Inflammatory macrophage treated with lipopolysaccharide for 4 hours (primary cell): ENCODE measurements around the gene CNTN5.
"Not testable (repeated sequence)": the region's sequence is repeated elsewhere in the genome, so short reads cannot be mapped to it uniquely, and the experiment has no call there.

Experiments
- DNase-seq: peaks from one replicate; pipeline ENCODE4 v3.0.0-alpha.2; 2020

Gene CNTN5

DNA sequence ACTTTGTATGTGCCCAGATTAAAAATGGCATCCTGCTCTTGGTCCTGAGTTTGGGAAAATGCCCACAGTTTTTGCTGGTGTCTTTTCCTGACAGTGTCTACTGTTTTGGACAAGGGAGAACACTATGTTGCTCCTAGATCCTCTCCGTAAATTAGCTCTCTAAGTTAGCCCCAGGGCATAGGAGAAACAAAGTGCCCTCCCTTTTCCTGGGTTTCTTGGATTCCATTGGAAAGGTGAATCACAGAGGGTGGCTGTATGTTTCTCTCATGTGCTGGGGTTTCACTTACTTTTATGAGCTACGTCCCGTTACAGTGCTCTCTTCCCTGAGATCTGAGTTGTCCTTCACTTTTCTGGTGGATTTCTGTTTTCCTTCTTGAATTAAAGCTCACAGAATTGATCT is 782.8 kb downstream of the CNTN5 start:
- no peak for DNase-seq

DNA sequence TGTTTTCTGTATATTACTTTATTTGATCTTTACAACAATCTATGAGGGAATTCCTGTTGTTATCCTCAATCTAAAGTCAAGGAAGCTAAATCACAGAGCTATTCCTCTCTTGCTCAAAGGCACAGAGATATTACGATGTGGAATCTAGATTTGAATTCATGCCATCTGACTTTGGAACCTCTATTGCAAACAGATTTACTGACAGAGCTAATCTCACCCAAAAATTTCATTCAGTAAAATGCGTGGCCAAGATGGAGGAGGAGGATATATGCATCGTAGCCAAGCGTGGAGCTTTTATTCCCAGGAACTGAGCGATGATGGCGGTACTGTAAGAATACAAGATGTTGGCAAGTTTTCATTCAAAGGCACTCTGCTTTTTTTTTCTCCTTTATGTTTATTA is 791.8 kb downstream of the CNTN5 start:
- no peak for DNase-seq

DNA sequence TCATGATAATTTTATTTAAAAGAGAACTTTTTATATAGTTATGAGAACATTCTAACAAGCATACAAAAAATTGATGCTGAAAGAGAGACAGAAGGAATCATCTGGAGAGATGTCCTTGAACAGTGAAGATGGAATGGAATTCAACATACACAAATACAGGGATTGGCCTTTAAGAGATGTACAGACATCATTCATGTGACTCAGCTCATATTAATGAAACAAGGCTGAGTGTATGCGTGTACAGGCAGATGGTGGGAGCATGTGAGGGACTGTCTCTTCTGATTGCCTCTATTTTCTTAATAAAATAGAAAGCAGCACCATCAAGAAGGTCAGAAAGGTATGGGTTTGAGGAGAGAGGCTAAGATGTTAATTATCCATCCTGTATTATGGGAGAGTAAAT is 793.3 kb downstream of the CNTN5 start:
- DNase-seq: no peak

DNA sequence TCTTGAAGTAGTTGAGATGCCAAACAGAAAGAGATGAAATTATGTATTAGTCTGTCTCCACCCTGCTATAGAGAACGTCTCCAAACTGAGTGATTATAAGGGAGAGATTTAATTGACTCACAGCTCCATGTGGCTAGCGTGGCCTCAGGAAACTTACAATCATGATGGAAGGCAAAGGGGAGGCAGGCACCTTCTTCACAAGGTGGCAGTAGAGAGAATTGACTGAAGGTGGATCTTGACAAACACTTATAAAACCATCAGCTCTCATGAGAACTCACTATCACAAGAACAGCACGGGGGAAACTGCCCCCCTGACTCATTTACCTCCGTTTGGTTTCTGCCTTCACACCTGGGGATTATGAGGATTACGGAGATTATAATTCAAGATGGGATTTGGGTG is 794.0 kb downstream of the CNTN5 start:
- no peak for DNase-seq

DNA sequence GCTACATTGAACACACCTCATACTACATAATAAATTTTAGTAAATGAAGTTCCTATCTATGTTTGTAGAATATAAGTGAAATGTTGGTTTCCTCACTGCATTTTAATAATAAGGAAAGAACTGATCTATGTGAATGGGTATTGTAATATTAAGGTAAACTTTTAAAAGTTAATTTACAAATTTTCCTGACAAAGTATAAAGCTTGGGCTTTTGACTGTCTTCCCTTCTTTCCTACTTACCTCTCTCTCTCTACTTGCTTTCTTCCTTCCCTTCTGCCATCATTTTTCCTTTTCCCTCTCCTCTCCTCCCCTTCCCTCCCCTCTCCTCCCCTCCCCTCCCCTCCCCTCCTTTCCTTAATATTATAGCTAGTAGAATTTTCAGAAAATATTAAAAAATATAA is 798.2 kb downstream of the CNTN5 start:
- no peak for DNase-seq

DNA sequence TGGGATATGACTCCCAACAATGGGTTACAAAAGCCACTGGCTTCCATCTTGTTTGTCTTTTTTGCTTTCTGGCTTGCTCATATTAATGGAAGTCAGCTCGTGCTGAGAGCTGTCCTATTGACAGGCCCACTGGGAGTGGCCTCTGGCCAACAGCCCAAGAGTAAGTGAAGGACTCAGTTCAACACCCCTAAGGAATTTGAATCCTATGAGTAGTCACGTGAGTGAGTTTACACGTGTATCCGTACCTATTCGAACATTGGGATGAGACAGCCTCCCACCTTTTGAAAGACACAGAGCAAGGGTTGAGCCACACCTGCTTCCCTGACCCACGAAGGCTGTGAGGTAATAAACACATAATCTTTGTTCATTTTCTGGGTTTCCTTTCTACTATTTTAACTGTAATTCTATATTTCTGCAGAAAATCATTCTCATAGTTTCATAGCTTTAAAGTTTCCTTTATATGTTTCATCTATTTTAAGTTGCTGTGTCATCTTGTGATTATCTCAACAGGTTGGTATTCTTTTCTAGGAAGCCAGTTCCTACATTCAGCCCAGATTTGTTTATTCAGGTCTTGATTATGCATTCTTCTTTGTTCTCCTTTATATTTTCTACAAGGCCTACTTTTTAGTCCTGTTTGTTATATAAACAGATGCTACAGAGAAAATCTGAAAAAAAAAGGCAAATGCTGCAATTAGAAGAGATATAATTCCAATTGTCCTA is 802.3 kb downstream of the CNTN5 start:
- no peak for DNase-seq

DNA sequence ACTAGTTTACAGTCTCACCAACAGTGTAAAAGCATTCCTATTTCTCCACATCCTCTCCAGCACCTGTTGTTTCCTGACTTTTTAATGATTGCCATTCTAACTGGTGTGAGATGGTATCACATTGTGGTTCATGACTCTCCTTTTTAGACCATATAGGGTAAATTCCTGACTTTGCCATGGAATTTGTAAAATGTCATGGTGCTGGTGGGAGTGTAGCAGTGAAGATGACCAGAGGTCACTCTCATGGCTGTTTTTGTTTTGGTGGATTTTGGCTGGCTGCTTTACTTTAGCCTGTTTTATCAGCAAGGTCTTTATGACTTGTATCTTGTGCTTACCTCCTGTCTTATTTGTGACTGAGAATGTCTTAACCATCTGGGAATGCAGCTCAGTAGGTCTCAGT is 816.0 kb downstream of the CNTN5 start:
- not testable (repeated sequence) for DNase-seq

DNA sequence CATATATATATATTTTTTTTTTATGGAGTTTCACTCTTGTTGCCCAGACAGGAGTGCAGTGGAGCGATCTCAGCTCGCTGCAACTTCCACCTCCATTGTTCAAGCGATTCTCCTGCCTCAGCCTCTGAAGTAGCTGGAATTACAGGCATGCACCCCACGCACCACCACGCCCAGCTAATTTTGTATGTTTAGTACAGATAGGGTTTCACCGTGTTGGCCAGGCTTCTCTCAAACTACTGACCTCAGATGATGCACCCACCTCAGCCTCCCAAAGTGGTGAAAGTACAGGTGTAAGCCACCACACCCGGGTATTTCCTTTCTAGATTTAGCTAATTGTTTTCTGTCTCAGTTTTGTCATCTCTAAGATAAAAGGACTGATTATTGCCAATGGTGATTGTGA is 821.1 kb downstream of the CNTN5 start:
- no peak for DNase-seq

DNA sequence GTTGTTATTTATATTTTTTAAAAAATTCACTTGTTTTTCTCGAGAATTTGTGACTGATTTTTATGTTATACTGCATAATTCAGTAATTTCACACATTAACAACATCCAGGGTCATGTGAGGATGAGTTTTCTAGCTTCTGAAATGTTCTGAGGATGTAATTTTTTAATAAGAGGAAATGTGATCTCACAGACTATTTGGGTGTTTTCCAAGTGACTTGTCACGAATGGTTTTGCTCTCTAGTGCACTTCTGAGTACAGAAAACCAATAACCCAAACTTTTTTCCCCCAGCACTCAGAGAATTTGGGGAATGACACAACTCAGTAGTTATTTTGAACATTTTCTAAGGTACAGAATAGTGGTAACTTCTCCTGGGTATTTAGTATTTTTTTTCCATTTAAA is 845.2 kb downstream of the CNTN5 start:
- no peak for DNase-seq

DNA sequence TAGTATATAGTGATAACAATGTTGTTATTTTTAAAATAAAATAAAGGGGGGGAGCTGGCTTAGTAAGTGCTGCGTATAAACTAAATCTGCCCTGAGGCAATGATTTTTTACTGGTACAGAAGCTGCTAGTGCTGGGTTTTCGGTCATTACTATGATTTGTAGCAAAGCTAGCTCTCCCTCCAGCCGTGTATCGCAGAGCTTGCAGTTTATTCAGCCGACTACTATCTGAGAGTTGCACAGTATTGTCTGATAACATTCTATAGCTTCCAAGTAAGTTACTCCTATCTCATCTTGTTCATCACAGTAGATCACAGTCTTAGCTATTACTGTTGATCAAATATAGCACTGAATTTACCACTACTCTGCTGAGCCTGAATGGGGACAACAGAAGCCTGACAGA is 860.9 kb downstream of the CNTN5 start:
- DNase-seq: no peak

DNA sequence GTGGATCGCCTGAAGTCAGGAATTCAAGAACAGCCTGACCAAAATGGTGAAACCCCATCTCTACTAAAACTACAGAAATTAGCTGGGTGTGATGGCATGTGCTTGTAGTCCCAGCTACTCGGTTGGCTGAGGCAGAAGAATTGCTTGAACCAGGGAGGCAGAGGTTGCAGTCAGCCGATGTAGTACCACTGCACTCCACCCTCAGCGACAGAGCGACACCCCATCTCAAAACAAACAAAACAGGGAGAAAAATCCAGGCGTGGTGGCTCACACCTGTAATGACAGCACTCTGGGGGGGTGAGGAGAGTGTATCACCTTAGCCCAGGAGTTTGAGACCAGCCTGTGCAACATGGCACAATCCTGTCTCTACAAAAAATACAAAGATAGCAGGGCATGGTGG is 864.0 kb downstream of the CNTN5 start:
- DNase-seq: no peak

DNA sequence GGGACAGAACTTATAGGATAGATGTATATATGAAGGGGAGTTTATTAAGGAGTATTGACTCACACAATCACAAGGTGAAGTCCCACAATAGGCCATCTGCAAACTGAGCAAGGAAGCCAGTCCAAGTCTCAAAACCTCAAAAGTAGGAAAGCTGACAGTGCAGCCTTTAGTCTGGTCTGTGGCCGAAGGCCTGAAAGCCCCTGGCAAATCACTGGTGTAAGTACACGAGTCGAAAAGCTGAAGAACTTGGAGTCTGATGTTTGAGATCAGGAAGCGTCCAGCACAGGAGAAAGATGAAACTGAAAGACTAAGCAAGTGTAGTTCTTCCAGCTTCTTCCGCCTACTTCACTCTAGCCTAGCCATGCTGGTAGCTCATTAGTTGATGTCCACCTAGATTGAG is 866.7 kb downstream of the CNTN5 start:
- DNase-seq: no peak

DNA sequence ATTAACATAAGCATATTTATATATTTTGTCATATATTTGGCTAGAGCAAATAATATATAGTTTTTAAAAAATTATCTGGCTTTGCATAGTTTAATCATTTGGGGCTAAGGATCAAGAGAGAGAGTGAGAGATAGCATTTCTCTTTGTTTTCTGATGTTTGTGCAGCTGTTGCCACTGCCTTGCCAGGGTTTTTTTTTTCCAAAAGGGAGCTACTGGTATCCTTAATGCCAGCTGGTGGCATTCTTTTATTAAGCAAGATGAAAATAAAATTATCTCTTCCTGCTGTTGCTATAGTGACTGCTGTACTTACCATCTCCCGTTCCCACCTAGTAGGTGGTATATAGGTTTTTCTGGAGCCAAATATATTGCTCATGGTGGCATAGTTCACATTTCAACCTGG is 873.1 kb downstream of the CNTN5 start:
- DNase-seq: no peak

DNA sequence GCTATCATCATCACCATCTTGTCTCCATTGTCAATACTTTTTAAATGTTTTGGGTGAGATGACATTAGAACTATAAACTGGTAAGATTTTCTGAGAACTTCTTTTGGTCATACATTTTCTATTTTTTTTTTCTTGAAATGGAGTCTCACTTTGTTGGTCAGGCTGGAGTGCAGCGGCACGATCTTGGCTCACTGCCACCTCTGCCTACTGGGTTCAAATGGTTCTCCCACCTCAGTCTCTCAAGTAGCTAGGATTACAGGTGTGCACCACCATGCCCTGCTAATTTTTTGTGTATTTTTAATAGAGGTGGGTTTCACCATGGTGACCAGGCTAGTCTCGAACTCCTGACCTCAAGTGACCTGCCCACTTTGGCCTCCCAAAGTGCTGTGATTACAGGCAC is 880.4 kb downstream of the CNTN5 start:
- no peak for DNase-seq

DNA sequence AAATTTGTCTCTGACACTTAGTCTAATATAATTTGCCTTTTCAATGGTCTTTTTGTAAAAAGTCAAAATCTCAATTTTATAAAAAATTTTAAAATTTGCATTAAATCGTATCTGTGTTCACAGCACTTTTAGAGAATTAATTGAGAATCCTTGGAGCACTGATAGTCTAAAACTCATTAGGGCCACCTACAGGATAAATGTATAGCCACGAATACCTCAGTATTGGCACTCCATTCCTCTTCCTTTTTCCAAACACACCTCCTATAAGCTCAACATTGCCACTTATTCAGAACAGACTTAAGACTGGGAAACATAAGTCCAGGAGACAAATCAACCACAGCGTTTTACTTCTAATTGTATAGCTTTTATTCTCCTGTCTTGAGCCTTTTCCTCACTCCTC is 890.4 kb downstream of the CNTN5 start:
- no peak for DNase-seq

DNA sequence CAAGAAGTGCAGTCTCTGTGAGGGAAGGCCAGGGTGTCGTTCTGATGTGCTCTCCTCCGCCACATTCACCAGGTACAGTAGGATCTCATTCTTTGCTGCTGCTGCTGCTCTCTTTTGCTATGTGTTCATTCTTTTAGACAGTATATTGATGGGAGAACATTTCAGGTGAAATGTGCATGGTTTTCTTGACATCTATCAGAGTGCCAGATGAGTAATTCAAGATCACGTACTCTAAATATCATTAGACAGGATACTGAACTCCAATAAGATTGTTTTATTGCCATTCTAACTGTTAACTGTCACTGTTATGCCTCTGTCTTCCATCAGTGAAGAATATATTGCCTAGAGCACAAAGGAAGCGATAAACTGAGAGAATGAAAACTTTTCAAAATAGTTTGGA is 895.3 kb downstream of the CNTN5 start:
- DNase-seq: no peak

DNA sequence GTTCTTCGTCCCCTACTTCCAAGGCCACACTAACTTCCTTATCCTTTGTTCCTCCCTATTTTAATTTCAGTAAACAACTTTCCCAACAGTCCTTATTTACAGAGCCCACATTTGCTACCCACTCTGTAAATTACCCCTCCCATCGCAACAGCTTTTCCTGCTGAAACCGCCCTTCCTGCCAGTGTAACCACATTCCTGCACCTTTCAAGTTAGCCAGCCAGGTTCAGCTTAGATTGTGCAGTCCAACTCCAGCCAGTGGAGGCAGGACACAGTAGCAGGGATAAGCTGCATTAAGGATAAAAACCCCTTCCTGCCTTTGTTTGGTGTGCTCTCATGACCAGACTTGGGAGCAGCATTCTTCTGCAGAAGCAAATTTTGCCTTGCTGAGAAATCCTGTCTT is 898.0 kb downstream of the CNTN5 start:
- DNase-seq: no peak

DNA sequence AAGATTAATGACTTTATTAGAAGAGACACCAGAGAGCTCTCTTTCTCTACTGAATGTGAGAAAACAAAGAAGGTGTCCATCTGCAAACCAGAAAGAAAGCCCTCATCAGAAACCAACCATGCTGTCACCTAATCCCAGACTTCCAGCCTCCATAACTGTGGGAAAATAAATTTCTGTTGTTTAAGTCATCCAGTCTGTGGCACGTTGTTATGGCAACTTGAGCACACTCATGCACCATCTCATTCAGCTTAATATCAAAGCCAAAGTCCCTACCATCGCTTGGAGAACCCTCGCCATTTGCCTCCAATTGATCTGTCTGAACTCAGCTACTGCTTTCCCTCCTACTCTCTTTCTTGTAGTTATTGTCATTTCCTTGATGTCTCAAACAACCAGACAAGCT is 900.2 kb downstream of the CNTN5 start:
- DNase-seq: no peak

DNA sequence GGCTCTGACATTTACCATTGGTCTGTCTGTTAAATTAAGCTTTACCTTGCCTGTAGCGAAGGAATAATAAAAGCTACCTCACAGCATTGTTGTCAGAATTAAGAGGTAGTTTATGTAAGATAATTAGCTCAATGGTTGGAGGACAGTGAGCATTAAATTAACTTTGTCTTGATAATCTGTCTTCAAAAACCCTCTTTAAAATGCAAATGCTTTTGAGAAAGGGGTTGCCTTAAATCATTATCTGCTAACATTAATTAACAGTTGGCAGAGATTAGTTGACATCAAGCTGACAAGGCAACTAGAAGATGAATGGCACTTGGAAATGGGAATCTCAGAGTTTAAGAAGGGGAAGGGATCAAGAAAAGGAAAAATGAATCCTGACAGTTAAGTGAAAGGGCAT is 905.2 kb downstream of the CNTN5 start:
- no peak for DNase-seq

DNA sequence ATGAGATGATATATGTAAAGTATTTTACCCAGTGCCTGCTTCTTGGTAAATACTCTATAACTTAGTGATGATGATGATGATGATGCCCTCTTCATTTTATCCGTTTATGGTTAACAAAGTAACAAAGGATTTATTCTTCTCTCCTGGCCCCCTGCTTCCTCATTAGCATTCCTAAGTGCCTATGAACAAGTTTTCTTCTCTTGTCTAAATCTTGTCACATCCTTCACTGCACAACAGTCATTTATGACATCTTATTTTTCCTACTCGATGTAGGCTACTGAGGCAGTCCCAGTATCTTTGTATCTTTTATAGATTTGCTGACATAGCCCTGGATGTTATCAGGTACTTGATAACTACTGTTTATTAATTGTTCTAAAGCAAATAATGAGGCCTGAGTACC is 911.9 kb downstream of the CNTN5 start:
- DNase-seq: no peak

DNA sequence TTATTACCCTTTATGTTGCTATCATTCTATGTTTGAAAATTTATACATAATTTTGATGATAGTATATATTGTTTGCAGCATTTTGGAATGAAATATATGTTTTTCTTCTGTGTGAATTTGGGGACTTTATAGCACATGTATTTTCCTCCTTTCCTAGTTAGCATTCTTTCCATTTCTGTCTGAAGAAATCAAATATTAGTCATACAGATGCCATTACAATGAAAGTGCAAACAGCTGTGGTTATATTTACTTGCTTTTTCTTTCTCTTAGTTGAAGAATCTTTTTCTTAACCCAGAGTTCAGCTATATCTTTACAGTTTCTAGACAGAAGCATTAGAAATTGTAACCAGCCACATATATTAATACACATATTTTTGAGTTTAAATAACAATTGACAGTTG is 913.3 kb downstream of the CNTN5 start:
- DNase-seq: no peak

DNA sequence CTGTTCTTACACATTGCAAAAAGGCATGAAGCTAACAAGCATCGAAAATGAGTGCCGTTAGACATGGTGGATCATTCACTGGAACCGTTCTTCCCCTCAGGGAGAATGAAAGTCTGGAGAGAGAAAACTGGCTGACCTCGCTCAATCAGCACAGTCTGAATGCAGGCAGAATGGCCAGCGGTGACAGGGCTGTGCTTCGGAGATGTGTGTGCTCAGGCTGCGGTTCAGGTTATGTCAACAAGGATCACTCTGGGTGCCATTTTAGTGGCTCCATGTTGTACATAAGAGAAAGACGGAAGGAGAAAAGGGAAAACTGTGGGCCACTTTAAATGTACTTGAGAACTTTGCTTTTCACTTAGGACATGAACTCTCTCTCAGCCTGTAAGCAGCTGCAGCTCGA is 916.6 kb downstream of the CNTN5 start:
- DNase-seq: no peak

DNA sequence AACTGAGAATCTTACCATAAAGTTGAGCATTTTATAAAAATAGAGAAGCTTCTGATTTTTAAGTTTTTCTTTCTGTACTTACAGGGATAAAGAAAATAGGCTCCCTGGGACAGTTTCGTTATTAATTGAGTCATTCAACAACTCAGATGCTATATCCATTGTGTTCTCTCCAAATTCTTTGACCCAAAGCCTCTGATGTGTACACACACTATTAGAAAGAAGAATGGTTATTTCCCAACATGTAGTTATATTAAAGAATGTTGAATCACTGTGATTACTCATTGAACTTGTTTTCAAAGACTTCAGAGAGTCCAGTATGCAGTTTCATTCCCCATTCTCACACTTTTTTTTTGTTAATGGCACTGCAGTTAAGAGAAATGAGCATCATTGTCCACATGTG is 932.1 kb downstream of the CNTN5 start:
- no peak for DNase-seq

DNA sequence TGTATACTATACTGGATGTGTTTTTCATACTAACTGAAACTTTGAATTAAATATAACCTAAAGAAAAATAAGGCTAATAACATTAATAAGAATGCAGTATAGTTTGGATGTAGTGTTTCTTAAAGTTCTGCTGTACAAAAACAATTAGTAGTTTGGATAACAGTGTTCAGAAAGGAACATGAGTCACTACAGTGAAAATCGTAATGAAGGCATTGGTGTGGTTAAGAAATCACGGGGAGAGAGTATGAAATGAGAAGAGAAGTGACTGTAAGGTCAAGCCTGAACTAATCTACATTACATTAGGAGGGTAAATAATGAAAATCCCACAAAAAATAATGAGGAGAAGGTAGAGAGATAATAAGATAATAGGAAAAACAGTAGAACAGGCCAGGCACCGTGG is 939.8 kb downstream of the CNTN5 start:
- no peak for DNase-seq

DNA sequence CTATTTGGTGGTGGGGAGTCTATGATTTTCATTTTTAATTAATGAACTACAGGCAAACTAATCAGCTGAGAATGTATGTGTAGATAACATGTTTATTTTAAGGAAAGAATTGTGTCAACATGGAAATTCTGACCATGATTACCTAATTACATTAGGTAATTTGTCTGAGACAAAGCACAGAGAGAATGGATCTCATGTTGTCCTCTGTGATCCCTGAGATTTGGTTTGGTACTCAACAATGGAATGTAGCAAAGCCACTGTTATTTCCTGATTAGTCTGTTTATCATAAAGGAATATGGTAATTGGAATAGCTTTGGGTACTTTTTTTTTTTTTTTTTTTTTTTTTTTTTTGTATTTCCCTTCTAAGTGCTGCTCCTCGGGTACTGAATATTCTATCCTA is 947.6 kb downstream of the CNTN5 start:
- DNase-seq: no peak

DNA sequence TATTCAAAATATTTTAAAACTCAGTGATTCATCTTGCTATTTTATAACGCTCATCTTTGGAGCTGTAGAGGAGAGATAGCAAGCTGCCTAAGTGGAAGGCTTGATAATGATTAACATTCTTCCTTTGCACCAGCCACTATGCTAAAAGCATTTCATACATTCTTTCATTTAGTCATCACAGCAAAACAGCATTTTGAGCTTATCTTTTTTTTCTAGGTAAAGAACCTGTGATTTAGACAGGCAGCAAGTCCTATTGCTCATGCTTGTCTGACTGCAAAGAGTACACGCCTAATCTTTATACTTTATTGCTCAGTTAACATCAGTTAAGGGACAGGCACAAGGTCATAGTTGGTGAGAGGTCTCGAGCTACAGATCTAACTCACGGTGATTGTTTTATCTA is 953.2 kb downstream of the CNTN5 start:
- no peak for DNase-seq
